Activated T-cell treated with anti-CD3 and anti-CD28 coated beads for 48 hours (primary cell): ENCODE data around the gene TBATA.

ENCODE experiments used
- DNase-seq: peaks from one replicate; pipeline ENCODE4 v3.0.0-alpha.2; 2020; ENCODE audit warnings: low read depth

Gene TBATA

GRCh38 chr10:70761031-70761601, 24.1 kb downstream of the TBATA start:
- DNase-seq, result no peak

- DNase-seq, result no peak
Observed at GRCh38 chr10:70760271-70760787, 24.8 kb downstream of the TBATA start.

- DNase-seq, result no peak
Observed at GRCh38 chr10:70759781-70760180, 25.4 kb downstream of the TBATA start.

- peak; percentile 45 for DNase-seq
Observed at GRCh38 chr10:70758757-70759514, 26.2 kb downstream of the TBATA start.

- no peak for DNase-seq
Observed at GRCh38 chr10:70757856-70758255, 27.3 kb downstream of the TBATA start.

GRCh38 chr10:70756700-70757360, 28.3 kb downstream of the TBATA start:
- no peak for DNase-seq

- no peak for DNase-seq
Observed at GRCh38 chr10:70753841-70754621, 31.1 kb downstream of the TBATA start.

GRCh38 chr10:70753026-70753663, 32.0 kb downstream of the TBATA start:
- no peak for DNase-seq

GRCh38 chr10:70752571-70752970, 32.6 kb downstream of the TBATA start:
- DNase-seq, result no peak

GRCh38 chr10:70751991-70752390, 33.2 kb downstream of the TBATA start:
- no peak for DNase-seq

GRCh38 chr10:70751356-70751755, 33.8 kb downstream of the TBATA start:
- DNase-seq, result no peak

GRCh38 chr10:70750156-70750703, 34.9 kb downstream of the TBATA start:
- no peak for DNase-seq

GRCh38 chr10:70749756-70750155, 35.4 kb downstream of the TBATA start:
- no peak for DNase-seq

GRCh38 chr10:70748801-70749573, 36.2 kb downstream of the TBATA start:
- no peak for DNase-seq

GRCh38 chr10:70748305-70748704, 36.9 kb downstream of the TBATA start:
- no peak for DNase-seq

GRCh38 chr10:70747192-70747965, 37.8 kb downstream of the TBATA start:
- no peak for DNase-seq

GRCh38 chr10:70745555-70745954, 39.6 kb downstream of the TBATA start:
- DNase-seq, result no peak

GRCh38 chr10:70744617-70745143, 40.5 kb downstream of the TBATA start:
- no peak for DNase-seq

GRCh38 chr10:70743879-70744278, 41.3 kb downstream of the TBATA start:
- no peak for DNase-seq

- DNase-seq, result no peak
Observed at GRCh38 chr10:70743430-70743788, 41.8 kb downstream of the TBATA start.
